GM21737 (cell line): ENCODE data around the gene ISG20.

Experiments used
- ATAC-seq: cut with Tn5 transposase; IDR thresholded peaks from one replicate; pipeline ENCODE4 v1.9.1; 2021; ENCODE audit warnings: mild to moderate bottlenecking, moderate library complexity; ENCODE audit not compliant: unreplicated experiment

ISG20 gene

GRCh38 chr15:88638626-88639372 is at the start of gene ISG20:
Gene ISG20, plus strand, starts transcription at chr15:88639016. Its CDS starts 351 bp downstream, at chr15:88639367.
- peak; percentile 65 for ATAC-seq

GRCh38 chr15:88590759-88591158 is 48.1 kb upstream of the ISG20 start:
- no peak for ATAC-seq

- no peak for ATAC-seq
Observed at GRCh38 chr15:88591384-88591783, 47.4 kb upstream of the ISG20 start.

- ATAC-seq = no peak
Observed at GRCh38 chr15:88603885-88604284, 34.9 kb upstream of the ISG20 start.

- no peak for ATAC-seq
Observed at GRCh38 chr15:88604381-88605188, 34.2 kb upstream of the ISG20 start.

- no peak for ATAC-seq
Observed at GRCh38 chr15:88605189-88606069, 33.4 kb upstream of the ISG20 start.

- no peak for ATAC-seq
Observed at GRCh38 chr15:88606070-88606794, 32.6 kb upstream of the ISG20 start.

GRCh38 chr15:88607951-88608350 is 30.9 kb upstream of the ISG20 start:
- no peak for ATAC-seq

GRCh38 chr15:88608607-88609181 is 30.1 kb upstream of the ISG20 start:
- no peak for ATAC-seq

GRCh38 chr15:88609344-88610090 is 29.3 kb upstream of the ISG20 start:
- ATAC-seq = no peak

GRCh38 chr15:88610701-88611231 is 28.1 kb upstream of the ISG20 start:
- ATAC-seq = no peak

GRCh38 chr15:88612186-88612796 is 26.5 kb upstream of the ISG20 start:
- no peak for ATAC-seq

- no peak for ATAC-seq
Observed at GRCh38 chr15:88613074-88613944, 25.5 kb upstream of the ISG20 start.

GRCh38 chr15:88615303-88616107 is 23.3 kb upstream of the ISG20 start:
- peak; percentile 50 for ATAC-seq

GRCh38 chr15:88616240-88616639 is 22.6 kb upstream of the ISG20 start:
- no peak for ATAC-seq

GRCh38 chr15:88617031-88617722 is 21.6 kb upstream of the ISG20 start:
- ATAC-seq = no peak
